ENCODE results near the gene PIGZ.
"Not testable (repeated sequence)": the region's sequence is repeated elsewhere in the genome, so short reads cannot be mapped to it uniquely, and the experiment has no call there.

The PIGZ gene

DNA sequence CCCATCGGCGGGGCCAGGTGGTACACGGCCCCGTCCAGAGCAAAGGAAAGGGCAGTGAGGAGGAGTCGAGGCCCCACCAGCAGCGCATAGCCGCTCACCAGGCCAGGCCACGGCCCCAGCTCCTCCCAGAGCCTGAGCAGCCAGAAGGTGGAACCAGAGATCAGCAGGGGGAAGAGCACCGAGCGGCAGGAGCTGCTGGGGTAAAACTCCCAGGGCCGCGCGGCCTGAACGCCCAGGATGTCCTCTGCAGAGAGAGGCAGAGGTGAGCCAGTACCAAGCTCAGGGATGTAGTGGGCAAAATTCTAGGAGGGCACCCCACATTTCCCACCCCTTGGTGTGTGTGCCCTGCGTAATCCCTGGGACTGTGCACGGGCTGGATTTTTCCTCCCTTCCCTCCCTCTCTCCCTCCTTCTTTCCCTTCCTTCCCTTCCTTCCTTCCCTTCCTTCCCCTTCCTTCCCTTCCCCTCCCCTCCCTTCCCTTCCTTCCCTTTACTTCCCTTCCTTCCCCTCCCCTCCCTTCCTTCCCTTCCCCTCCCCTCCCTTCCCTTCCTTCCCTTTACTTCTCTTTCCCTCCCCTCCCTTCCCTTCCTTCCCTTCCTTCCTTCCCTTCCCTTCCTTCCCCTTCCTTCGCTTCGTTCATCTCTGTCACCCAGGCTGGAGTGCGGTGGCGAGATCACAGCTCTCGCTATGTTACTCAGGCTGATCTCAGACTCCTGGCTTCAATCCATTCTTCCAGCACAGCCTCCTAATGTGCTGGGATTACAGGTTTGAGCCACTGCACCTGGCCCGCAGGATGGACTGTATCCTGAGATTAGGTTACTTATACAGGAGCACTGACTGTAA, 20.0 kb downstream of the PIGZ start:
- no peak for DNase-seq

- no peak for DNase-seq
These were observed 20.7 kb downstream of the PIGZ start for GRCh38 chr3:196947860-196948441.

GRCh38 chr3:196947136-196947859, 21.3 kb downstream of the PIGZ start:
- DNase-seq: no peak

DNA sequence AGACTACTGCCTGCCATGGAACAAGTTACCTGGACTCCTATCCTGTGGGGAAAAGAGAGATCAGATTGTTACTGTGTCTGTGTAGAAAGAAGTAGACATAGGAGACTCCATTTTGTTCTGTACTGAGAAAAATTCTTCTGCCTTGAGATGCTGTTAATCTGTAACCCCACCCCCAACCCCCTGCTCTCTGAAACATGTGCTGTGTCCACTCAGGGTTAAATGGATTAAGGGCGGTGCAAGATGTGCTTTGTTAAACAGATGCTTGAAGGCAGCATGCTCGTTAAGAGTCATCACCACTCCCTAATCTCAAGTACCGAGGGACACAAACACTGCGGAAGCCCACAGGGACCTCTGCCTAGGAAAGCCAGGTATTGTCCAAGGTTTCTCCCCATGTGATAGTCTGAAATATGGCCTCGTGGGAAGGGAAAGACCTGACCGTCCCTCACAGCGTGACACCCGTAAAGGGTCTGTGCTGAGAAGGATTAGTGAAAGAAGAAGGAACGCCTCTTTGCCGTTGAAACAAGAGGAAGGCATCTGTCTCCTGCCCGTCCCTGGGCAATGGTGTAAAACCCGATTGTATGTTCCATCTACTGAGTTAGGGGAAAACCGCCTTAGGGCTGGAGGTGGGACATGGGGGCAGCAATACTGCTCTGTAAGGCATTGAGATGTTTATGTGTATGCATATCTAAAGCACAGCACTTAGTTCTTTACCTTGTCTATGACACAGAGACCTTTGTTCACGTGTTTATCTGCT, 24.4 kb downstream of the PIGZ start:
- DNase-seq: not testable (repeated sequence)

DNA sequence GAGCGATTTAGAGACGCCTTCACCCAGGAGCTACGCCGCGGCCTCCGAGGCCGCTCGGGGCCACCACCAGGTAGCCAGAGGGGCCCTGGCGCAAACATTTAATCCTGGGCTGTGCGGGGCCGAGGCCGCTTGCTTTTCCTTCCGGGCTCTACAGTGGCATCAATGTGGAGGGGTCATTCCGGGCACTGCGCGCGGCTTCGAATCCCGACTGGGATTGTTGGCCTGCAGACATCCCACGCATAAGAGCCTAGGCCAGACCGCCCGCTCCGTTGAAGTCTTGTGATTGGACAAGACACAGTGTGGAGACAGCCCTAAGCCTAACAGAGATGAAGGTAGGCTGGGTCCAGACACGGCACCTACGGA, 25.7 kb downstream of the PIGZ start:
- peak; percentile 53 for DNase-seq

GRCh38 chr3:196942226-196942914, 26.3 kb downstream of the PIGZ start, which contains the start of gene NCBP2:
NCBP2 (minus strand) TSS chr3:196942528; CDS start chr3:196942503, 25 bp downstream.
- DNase-seq: peak; percentile 100

DNA sequence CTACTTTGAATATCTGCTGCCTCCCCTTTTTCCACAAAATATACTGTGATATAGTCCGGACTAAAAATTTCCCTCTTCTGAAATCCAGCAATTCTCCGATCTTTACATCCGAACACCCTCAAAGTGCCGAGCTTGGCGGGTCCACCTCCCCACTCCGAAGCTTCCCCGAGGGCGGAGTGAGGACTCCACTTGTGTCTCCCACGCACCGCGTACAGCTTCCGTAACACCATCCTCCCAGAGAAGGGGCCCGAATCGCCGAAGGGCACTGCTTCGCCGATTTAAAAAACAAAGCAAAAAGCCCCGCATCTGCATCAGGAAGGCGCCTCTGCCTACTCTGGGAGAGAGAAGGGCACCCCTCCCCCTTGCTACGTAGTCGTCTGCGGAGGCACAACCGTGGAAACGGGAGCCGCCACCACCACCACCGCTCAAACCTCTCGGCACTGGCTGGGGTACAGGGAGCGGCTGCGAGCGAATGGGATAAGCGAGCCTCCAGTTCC, 26.9 kb downstream of the PIGZ start:
- DNase-seq: peak; percentile 79

GRCh38 chr3:196938576-196938975, 30.1 kb downstream of the PIGZ start:
- DNase-seq: no peak

GRCh38 chr3:196938124-196938523, 30.5 kb downstream of the PIGZ start:
- no peak for DNase-seq

DNA sequence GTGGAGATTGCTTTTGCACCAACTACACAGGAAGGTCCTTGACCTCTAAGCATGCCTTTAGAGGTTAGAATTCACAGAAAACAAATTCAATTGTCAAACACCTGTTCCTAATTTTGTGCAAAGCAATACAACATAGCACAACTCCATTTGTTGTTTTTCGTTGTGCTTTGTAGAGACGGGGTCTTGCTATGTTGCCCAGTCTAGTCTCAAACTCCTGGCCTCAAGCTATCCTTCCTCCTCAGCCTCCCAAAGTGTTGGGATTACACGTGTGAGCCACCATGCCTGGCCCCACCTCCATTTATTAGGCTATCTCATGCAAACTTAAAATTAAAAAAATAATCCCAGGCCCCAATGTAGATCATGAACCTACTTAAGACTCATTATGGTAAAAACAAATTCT, 32.3 kb downstream of the PIGZ start:
- DNase-seq: no peak

DNA sequence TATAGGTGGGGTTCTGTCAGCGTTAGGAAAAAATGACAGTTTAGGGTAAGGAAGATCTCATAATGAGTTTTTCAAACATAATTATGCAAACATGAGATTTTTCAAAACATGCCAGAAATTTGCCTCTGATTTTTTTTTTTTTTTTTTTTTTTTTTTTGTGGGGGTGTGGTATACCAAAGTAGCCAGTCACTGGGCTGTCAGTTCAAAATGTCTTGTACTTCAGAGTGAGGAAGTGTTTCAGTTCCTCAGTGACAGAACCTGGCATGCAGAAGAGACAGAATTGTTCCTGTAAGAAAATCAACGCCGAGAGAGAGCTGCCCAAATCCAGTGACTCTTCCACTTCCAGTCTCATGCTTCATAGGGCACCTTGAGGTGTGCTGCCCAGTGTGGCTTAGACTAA, 36.0 kb downstream of the PIGZ start:
- no peak for DNase-seq

DNA sequence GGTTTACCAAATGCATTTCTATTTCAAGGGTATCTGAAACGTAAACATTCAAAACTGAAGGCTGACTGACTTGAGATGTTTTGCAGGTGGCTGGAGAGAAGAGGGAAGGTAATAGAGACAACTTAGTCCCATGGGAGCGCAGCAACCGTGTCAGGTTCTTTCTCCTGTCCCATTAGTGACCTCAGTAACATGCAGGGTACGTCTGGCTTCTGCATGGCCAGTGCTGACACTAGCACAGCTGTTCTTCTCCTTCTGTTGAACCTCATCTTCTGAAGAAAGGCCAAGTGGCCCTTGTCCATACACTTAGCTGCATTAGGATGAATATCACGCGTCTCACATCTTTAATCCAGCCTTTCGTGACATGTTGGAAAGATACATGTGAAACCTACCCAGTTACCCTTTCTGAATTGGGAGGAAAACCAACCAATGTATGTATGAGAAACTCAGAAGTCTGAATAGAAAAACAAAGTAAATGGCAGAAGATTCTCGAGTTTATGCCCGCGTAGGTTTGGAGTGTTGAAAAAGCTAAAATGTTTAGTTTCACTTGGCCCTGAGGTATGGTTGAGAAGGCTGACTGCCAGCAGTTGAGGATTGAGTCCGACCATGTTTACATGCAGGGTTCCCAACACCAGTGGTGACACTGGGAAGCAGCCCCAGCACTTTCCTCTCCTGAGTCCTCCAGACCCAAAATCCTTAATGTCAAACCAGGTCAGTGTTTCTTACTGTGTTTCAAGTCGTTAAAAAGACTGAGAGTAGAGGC, 36.6 kb downstream of the PIGZ start:
- DNase-seq: no peak

GRCh38 chr3:196931157-196931556, 37.5 kb downstream of the PIGZ start:
- no peak for DNase-seq

GRCh38 chr3:196927571-196928453, 40.8 kb downstream of the PIGZ start:
- DNase-seq: no peak

DNA sequence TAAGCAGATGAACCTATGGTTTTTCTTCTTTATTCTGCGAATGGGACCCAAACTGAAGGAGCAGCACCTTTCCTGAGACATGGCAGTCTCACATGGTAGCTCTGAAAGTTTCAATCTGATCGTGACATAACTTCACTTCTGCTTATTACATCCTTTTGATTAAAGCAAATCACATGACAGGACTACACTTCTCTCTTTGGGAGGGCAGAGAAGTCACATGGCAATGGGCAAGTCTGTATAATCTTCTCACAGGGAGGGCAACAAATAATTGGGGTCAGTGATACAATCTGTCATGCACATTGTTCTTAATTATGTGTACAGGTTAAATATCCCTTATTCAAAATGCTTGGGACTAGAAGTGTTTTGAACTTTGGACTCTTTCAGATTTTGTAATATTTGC, 47.9 kb downstream of the PIGZ start:
- DNase-seq: no peak

DNA sequence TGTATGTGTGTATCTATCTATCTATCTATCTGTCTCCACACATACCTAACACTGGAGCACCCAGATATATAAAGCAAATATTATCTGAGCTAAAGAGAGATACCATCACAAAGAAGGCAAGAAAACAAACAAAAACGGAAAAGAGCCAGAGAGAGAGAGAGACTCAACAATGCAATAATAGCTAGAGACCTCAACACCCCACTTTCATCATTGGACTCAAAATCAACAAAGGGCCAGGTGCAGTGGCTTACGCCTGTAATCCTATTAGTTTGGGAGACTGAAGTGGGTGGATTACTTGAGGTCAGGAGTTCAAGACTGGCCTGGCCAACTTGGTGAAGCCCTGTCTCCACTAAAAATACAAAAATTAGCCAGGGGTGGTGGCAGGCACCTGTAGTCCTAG, 49.7 kb downstream of the PIGZ start:
- no peak for DNase-seq

- DNase-seq: no peak
These were observed 51.6 kb downstream of the PIGZ start for GRCh38 chr3:196916995-196917394.

DNA sequence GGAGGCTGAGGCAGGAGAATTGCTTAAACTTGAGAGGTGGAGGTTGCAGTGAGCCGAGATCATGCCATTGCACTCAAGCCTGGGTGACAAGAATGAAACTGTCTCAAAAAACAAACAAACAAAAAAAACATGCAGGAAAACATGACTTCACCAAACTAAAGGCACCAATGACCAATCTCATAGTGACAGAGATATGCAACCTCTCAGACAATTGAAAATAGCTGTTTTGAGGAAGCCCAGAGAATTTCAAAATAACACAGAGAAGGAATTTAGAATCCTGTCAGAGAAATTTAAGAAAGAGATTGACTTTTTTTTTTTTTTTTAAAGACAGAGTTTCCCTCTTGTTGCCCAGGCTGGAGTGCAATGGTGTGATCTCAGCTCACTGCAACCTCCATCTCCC, 52.4 kb downstream of the PIGZ start:
- no peak for DNase-seq

DNA sequence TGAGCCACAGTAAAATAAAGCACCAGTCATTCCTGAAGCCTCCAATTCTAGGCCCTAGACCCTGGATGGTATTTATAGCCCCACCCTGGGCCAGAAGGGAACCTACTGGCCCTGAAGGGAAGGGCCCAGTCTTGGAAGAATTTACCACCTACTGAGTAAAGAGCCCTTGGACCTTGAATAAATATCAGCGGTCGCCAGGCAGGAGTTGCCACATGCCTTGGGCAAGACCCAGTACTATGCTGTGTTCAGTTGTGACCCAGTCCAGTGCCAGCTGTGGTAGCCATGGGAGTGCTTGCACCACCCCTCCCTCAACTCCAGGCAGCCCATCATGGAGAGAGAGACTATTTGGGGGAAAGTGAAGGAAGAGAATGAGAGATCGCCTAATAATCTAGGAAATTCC, 53.3 kb downstream of the PIGZ start:
- no peak for DNase-seq

DNA sequence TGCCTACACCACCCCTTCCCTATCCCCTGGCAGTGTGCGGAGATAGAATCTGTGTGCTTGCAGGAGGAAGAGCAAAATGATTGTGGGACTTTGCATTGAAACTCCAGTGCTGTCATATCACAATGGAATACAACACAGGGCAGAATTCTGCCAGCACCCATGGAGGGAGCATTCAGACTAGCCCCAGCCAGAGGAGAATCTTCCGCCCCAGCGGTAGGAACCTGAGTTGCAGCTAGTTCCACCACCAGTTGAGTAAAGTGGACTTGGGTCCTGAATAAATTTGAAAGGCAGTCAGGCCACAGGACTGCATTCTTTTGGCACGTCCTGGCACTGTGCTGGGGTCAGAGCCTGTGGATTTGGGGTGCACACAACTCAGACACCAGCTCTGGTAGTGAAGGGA, 53.8 kb downstream of the PIGZ start:
- no peak for DNase-seq

DNA sequence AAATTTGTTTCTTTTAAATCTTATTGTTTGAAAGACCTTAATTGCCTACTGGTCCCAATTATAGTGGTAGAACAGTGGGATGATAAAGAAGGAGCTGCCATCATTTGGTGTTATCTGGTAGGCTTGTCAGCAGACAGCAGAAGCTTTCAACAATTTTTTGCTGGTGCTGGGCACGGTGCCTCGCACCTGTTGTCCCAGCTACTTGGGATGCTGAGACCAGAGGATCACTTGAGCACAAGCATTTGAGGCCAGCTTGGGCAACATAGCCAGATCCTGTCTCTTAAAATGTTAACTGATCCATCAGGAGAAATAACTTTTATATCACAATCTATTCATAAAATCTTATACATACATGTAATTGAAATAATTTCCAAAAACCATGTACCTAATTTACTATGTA, 64.9 kb downstream of the PIGZ start:
- no peak for DNase-seq

All from stimulated activated CD8-positive, alpha-beta memory T cell treated with anti-CD3 and anti-CD28 coated beads, Interleukin-4, amount 100 ng/mL, for 48 hours (primary cell).